ENCODE data around the gene HSD17B8.
A peak's percentile ranks its signal among the peaks of the same experiment; 100 is the strongest.

Gene HSD17B8

GRCh38 chr6:33211666-33212422 is 7.4 kb downstream of the HSD17B8 start:
- no peak overlapping the region for H3K4me2 ChIP-seq (ENCODE audit: low read length)
- no peaks in the 10 kb centered on the region for H3K79me2 ChIP-seq (ENCODE audit: insufficient read depth, low read length)
- H3K9me2 ChIP-seq (ENCODE audit: low read depth, low read length) = no peaks in the 10 kb centered on the region
- H3K9me3 ChIP-seq (ENCODE audit: low read length) = no peaks in the 10 kb centered on the region
- no peaks in the 10 kb centered on the region for H3F3A ChIP-seq (ENCODE audit: insufficient read depth, low read length)
- no peaks in the 10 kb centered on the region for H3K27me3 ChIP-seq (ENCODE audit: insufficient read depth, low read length)
- H2AFZ ChIP-seq (ENCODE audit: low read length) = no peak overlapping the region
- no peak overlapping the region for H3K9ac ChIP-seq (ENCODE audit: low read length)
- no peak overlapping the region for H3K4me3 ChIP-seq (ENCODE audit: low read depth, low read length, poor library complexity, severe bottlenecking)
- peaks cover 19% of the 10 kb centered on the region for H3K4me1 ChIP-seq (ENCODE audit: insufficient read depth, low read length, severe bottlenecking)
- H3K36me3 ChIP-seq (ENCODE audit: insufficient read depth, low read length) = peaks cover 14% of the 10 kb centered on the region
- TF ChIP-seq EZH2 (IDR thresholded peaks at IDR 0.05; ENCODE audit: borderline replicate concordance, low read length) = no peak
- no peak for TF ChIP-seq CTCF (IDR thresholded peaks at IDR 0.05; ENCODE audit: low read length)
- no peak overlapping the region for H3K27ac ChIP-seq (ENCODE audit: low read depth, low read length, poor library complexity, severe bottlenecking)
- H4K20me1 ChIP-seq (ENCODE audit: insufficient read depth, low read length) = no peaks in the 10 kb centered on the region

- H3K9ac ChIP-seq (ENCODE audit: low read length) = no peak overlapping the region
- peaks cover 14% of the 10 kb centered on the region for H3K36me3 ChIP-seq (ENCODE audit: insufficient read depth, low read length)
- H3K4me1 ChIP-seq (ENCODE audit: insufficient read depth, low read length, severe bottlenecking) = peaks cover 10% of the 10 kb centered on the region
- TF ChIP-seq EZH2 (IDR thresholded peaks at IDR 0.05; ENCODE audit: borderline replicate concordance, low read length) (no peak), CTCF (IDR thresholded peaks at IDR 0.05; ENCODE audit: low read length) (no peak)
- no peak overlapping the region for H3K4me3 ChIP-seq (ENCODE audit: low read depth, low read length, poor library complexity, severe bottlenecking)
- H4K20me1 ChIP-seq (ENCODE audit: insufficient read depth, low read length) = no peaks in the 10 kb centered on the region
- H3K4me2 ChIP-seq (ENCODE audit: low read length) = no peak overlapping the region; the same call in 1 of the 2 replicates
- no peaks in the 10 kb centered on the region for H3K79me2 ChIP-seq (ENCODE audit: insufficient read depth, low read length)
- H3K27ac ChIP-seq (ENCODE audit: low read depth, low read length, poor library complexity, severe bottlenecking) = no peak overlapping the region
- 0 out of 2 replicates have a peak, but pooled peaks cover 3% of the 10 kb centered on the region for H3K27me3 ChIP-seq (ENCODE audit: insufficient read depth, low read length)
- H3F3A ChIP-seq (ENCODE audit: insufficient read depth, low read length) = no peaks in the 10 kb centered on the region
- no peaks in the 10 kb centered on the region for H3K9me2 ChIP-seq (ENCODE audit: low read depth, low read length)
- H3K9me3 ChIP-seq (ENCODE audit: low read length) = no peaks in the 10 kb centered on the region
- H2AFZ ChIP-seq (ENCODE audit: low read length) = no peak overlapping the region
Measured at GRCh38 chr6:33212857-33213165, 8.4 kb downstream of the HSD17B8 start.

- 0 out of 2 replicates have a peak, but pooled peaks cover 3% of the 10 kb centered on the region for H3K27me3 ChIP-seq (ENCODE audit: insufficient read depth, low read length)
- no peak overlapping the region for H3K4me3 ChIP-seq (ENCODE audit: low read depth, low read length, poor library complexity, severe bottlenecking)
- no peak overlapping the region for H3K9ac ChIP-seq (ENCODE audit: low read length)
- peaks cover 7% of the 10 kb centered on the region for H3K4me1 ChIP-seq (ENCODE audit: insufficient read depth, low read length, severe bottlenecking)
- H4K20me1 ChIP-seq (ENCODE audit: insufficient read depth, low read length) = no peaks in the 10 kb centered on the region
- no peaks in the 10 kb centered on the region for H3F3A ChIP-seq (ENCODE audit: insufficient read depth, low read length)
- H2AFZ ChIP-seq (ENCODE audit: low read length) = no peak overlapping the region
- H3K9me2 ChIP-seq (ENCODE audit: low read depth, low read length) = no peaks in the 10 kb centered on the region
- peaks cover 14% of the 10 kb centered on the region for H3K36me3 ChIP-seq (ENCODE audit: insufficient read depth, low read length)
- no peak for TF ChIP-seq EZH2 (IDR thresholded peaks at IDR 0.05; ENCODE audit: borderline replicate concordance, low read length)
- H3K79me2 ChIP-seq (ENCODE audit: insufficient read depth, low read length) = no peaks in the 10 kb centered on the region
- H3K4me2 ChIP-seq (ENCODE audit: low read length) = peak overlapping the region; percentile 6; the same call in 1 of the 2 replicates
- H3K27ac ChIP-seq (ENCODE audit: low read depth, low read length, poor library complexity, severe bottlenecking) = no peak overlapping the region
- no peaks in the 10 kb centered on the region for H3K9me3 ChIP-seq (ENCODE audit: low read length)
Measured at GRCh38 chr6:33213166-33213988, 8.9 kb downstream of the HSD17B8 start.

All from OCI-LY1 (cell line).